ENCODE results near the gene NAA38.
"Not testable (repeated sequence)": the region's sequence is repeated elsewhere in the genome, so short reads cannot be mapped to it uniquely, and the experiment has no call there.

NAA38 gene

GRCh38 chr17:7881276-7882054 is 24.1 kb upstream of the NAA38 start:
- no peak for FAIRE-seq

- no peak for FAIRE-seq
These were observed 22.9 kb upstream of the NAA38 start for GRCh38 chr17:7880076-7880868.

- peak; percentile 45 for FAIRE-seq
These were observed 20.9 kb upstream of the NAA38 start for GRCh38 chr17:7878234-7878633.

DNA sequence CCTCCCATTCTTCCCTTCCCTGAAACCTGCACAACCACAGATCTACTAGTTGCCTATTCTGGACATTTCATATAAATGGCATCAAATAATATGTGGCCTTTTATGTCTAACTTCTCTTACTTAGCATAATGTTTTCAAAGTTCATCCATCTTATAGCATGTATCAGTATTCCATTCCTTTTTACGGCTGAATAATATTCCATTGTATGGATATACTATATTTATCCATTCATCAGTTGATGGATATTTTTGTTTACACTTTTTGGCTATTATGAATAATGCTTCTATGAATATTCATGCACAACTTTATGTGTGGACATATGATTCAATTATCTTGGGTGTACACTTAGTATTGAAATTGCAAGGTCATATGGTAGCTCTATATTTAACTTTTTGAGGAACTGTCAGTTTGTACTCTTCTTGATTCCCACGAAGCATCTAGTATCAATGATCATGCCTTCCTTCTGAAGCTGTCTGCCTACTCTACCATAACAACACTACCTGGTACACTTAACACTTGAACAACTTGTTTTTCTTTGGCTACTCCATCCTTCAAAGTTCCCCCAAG is 18.5 kb upstream of the NAA38 start:
- no peak for FAIRE-seq

DNA sequence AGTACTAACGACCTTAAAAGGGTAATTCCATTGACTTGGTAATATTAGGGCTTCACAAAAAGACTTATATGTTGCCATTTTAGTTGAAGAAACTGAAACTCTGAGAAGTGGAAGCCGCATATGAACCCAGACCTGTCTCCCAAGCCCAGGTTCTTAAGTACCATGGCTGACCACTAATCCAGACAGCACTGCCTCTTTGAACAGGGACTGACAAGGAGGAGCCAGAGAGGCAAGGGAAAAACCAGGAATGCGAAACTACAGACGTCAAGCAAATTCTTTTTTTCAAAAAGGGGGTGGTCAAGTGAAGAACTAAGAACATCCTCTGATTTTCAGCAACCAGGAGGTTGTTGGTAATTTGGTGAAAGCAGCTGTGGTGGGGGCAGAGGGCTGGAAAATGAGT is 15.7 kb upstream of the NAA38 start:
- no peak for FAIRE-seq

DNA sequence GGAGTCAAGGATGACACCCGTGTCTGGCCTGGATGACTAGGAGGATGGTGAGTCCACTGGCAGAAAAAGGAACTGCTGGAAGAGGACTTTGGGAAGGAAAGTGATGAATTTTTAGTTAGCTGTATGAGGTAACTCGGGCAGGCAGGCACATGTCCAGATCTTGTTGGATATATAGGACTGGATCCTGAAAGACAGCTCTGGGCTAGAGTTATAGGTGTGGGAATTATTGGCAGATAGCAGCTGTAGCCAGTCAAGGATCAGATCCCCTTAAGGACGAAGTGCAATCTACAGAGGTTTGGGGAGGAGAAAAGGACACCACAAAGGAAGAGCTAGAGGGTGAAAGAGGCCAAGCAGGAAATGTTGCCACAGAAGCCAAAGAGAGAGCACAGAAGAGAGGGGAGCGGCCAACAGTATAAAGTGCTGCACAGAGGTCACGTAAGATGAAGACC is 10.5 kb upstream of the NAA38 start:
- no peak for FAIRE-seq

- no peak for FAIRE-seq
These were observed 7.8 kb upstream of the NAA38 start for GRCh38 chr17:7864995-7865650.

GRCh38 chr17:7864384-7864783 is 7.0 kb upstream of the NAA38 start:
- not testable (repeated sequence) for FAIRE-seq

DNA sequence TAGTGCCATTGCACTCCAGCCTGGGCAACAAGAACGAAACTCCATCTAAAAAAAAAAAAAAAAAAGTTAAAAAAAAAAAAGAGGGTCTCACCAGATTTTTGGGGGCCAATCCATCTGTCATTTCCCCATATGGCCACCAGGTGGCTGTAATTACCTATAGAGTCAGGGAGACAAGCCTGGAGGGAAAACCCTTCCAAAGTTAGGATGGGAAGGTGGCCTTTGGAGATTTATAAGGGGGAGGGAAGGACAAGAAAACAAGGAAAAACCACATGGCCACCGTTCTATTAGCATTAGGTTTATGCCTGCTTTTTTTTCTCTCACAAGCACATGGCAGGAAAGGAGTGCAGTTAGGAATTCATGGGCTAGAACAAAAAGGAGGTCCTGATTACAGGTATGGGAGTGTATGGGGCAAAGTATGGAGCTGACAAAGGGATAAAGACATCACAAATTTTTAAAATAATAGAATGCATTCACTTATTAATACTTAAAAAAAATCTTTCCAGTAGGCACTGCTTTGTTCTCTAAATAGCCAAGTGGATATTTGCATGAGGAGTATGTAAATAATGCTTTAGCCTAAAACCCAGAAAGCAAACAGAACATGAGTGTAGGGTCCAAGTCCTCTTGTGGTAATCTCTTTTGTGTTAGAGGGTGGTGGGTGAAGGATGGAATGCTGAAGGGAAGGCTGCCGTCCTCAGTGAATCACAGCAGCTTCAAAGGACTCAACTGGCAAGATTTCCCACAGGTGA is 5.5 kb upstream of the NAA38 start:
- no peak for FAIRE-seq

DNA sequence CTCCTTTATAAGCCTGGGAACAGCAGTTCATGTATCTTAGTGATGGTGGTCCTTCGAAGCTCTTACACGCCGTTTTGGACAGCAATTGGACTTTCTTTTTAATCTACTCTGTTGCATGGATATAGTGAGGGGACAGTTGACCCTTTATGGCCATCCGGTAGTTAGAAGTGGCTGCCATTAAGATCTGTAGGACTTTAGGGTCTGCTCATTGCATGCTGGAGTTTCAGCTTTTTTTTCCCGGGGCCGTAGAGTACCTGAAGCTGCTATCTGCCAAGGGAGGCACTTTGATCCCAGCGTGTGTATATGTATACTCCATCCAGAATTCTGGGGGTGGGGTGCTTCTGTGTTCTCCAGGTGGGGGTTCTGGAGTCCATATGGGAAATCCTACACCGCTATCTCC is 1.7 kb upstream of the NAA38 start:
- FAIRE-seq: no peak

- FAIRE-seq: no peak
These were observed 1.1 kb upstream of the NAA38 start for GRCh38 chr17:7858522-7858810.

DNA sequence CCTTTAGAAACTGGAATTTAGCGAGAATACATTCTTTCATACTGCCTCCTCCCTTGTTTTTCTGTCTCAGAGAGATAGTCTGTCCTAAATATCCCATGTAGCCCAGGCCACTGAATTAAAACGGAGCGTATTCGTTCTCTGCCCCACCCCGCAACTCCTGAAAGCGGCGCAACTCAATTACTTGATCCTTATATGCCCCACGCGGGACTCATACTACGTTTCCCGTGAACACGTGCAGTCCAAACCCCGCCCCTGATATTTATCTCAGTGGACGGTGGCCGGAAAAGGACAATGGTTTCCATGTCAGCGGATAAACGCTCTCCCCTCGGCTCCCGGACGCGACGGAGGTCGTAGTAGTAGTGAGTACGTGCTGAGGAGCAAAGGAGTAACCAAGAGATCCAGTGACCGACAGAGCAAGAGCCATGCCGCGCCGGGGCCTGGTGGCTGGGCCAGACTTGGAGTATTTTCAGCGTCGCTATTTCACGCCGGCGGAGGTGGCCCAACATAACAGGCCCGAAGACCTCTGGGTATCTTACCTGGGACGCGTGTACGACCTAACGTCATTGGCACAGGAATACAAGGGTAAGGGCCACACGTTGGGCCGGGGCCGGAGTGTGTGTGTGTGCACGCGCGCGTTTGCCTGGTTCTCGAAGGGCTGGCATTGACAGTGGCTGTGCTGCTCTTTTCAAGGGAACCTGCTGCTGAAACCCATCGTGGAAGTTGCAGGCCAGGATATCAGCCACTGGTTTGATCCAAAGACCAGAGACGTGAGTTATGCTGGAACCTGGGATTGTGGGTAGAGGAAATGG is 558 bp upstream of the NAA38 start, which contains the start of gene CYB5D1:
CYB5D1 (plus strand) TSS at position 291 of the 809 bp plus-strand sequence; CDS start at position 423, 132 bp downstream.
- no peak for FAIRE-seq

GRCh38 chr17:7856011-7856810 is 1.1 kb downstream of the NAA38 start:
- FAIRE-seq: no peak

DNA sequence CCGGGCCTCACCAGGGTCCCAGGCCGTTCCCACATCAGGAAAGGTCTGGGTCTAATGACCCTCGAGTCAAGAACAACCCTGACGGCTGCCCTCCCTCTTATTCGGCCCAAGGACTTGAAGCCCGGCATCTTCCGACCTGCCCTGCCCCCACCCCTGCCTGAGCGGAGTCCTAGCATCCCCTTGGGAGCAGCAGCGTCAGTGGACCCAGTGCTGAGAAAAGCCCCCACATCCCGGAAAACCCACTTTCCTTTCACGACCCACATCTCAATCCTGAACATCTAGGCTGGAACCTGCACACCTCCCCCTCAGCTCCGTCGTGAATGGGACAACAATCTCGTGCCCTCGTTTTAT is 1.7 kb downstream of the NAA38 start:
- no peak for FAIRE-seq

GRCh38 chr17:7854851-7855659 is 2.3 kb downstream of the NAA38 start, which contains the start of gene TMEM88:
Gene TMEM88, plus strand, starts transcription at chr17:7855066. Its CDS starts 9 bp downstream, at chr17:7855075.
- FAIRE-seq: no peak

- no peak for FAIRE-seq
These were observed 3.1 kb downstream of the NAA38 start for GRCh38 chr17:7854078-7854777.

DNA sequence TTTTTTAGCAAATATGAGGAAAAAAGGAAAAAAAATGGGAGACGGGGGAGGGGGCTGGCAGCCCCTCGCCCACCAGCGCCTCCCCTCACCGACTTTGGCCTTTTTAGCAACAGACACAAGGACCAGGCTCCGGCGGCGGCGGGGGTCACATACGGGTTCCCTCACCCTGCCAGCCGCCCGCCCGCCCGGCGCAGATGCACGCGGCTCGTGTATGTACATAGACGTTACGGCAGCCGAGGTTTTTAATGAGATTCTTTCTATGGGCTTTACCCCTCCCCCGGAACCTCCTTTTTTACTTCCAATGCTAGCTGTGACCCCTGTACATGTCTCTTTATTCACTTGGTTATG is 3.7 kb downstream of the NAA38 start:
- no peak for FAIRE-seq

DNA sequence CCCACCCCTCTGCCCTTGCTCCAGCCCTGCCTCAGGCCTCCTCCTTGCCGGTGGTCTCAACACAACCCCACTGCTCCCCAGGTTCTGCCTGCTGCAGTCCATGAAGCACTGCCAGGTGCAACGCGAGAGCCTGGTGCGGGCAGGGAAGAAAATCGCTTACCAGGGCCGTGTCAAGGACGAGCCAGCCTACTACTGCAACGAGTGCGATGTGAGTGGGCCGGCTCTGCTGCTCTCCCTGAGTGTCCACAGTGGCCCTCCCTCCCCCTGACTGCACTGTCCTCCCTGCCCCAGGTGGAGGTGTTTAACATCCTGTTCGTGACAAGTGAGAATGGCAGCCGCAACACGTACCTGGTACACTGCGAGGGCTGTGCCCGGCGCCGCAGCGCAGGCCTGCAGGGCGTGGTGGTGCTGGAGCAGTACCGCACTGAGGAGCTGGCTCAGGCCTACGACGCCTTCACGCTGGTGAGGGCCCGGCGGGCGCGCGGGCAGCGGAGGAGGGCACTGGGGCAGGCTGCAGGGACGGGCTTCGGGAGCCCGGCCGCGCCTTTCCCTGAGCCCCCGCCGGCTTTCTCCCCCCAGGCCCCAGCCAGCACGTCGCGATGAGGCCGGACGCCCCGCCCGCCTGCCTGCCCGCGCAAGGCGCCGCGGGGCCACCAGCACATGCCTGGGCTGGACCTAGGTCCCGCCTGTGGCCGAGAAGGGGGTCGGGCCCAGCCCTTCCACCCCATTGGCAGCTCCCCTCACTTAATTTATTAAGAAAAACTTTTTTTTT is 4.3 kb downstream of the NAA38 start:
- FAIRE-seq: no peak

DNA sequence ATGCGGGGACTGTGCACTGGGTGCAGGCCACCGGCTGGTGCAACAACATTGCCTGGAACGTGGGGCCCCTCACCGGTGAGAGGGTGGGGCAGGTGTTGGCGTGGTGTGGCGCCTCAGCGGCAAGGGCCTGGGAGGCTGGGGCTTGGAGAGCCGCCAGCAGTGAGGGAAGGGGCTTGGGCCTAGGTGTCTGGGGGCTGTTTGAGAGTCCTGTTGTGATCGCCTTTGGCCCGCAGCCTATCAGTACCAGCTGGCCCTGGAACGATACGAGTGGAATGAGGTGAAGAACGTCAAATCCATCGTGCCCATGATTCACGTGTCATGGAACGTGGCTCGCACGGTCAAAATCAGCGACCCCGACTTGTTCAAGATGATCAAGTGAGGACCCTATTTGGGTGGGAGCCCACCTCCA is 5.1 kb downstream of the NAA38 start:
- no peak for FAIRE-seq

Data from islet of Langerhans (tissue), 1 donor.